Mesenchymal stem cell (in vitro differentiated cells and primary cell): ENCODE measurements around the gene SKP2.
"Not testable (repeated sequence)": the region's sequence is repeated elsewhere in the genome, so short reads cannot be mapped to it uniquely, and the experiment has no call there.

Experiments
- DNase-seq: peaks from one replicate; pipeline ENCODE4 v3.0.0-alpha.2; 2013
- H2AFZ ChIP-seq: one replicate; pipeline ENCODE4 v1.6.1; 2013; ENCODE audit warnings: low read depth, mild to moderate bottlenecking, control low read depth, inconsistent platforms, low read length, moderate library complexity
- H2AK5ac ChIP-seq: 2 replicates; pipeline ENCODE4 v1.6.1; 2013; ENCODE audit warnings: low read length, moderate library complexity, mild to moderate bottlenecking, inconsistent platforms; ENCODE audit not compliant: severe bottlenecking
- H2BK120ac ChIP-seq: one replicate; pipeline ENCODE4 v1.6.1; 2013; ENCODE audit warnings: low read depth, mild to moderate bottlenecking, inconsistent platforms, low read length, moderate library complexity
- H2BK12ac ChIP-seq, 2 experiments: one replicate each; pipeline ENCODE4 v1.6.1; 2013; ENCODE audit warnings: inconsistent platforms in 2 of 2, low read length in 2 of 2, mild to moderate bottlenecking in 2 of 2, moderate library complexity in 2 of 2, control low read depth in 1 of 2
- H2BK15ac ChIP-seq: one replicate; pipeline ENCODE4 v1.6.1; 2013; ENCODE audit warnings: mild to moderate bottlenecking, low read depth, inconsistent platforms; ENCODE audit not compliant: poor library complexity, severe bottlenecking
- H2BK5ac ChIP-seq: 2 replicates; pipeline ENCODE4 v1.6.1; 2013; ENCODE audit warnings: low read depth, mild to moderate bottlenecking, low read length, control low read depth, inconsistent platforms; ENCODE audit not compliant: poor library complexity, severe bottlenecking
- H3K14ac ChIP-seq, 2 experiments: one replicate each; pipeline ENCODE4 v1.6.1; 2013; ENCODE audit warnings: inconsistent platforms in 2 of 2, low read length in 2 of 2, control low read depth in 1 of 2, mild to moderate bottlenecking in 1 of 2, moderate library complexity in 1 of 2
- H3K18ac ChIP-seq, 2 experiments: one replicate each; pipeline ENCODE4 v1.6.1; 2013; ENCODE audit warnings: inconsistent platforms in 2 of 2, low read length in 2 of 2, control low read depth in 1 of 2, low read depth in 1 of 2, mild to moderate bottlenecking in 1 of 2
- H3K23ac ChIP-seq, 2 experiments: one replicate each; pipeline ENCODE4 v1.6.1; 2013; ENCODE audit warnings: inconsistent platforms in 2 of 2, low read length in 2 of 2, mild to moderate bottlenecking in 2 of 2, moderate library complexity in 2 of 2, control low read depth in 1 of 2
- H3K27ac ChIP-seq: 2 replicates; pipeline ENCODE4 v1.5.1; 2013; ENCODE audit warnings: mild to moderate bottlenecking, moderate library complexity, low read length, control low read depth, inconsistent platforms; ENCODE audit not compliant: poor library complexity, severe bottlenecking
- H3K27me3 ChIP-seq, 2 experiments: 2 replicates each; pipeline versions ENCODE4 v1.6.1 to v1.7.0; 2013; ENCODE audit warnings: low read length in 2 of 2, mild to moderate bottlenecking in 2 of 2, moderate library complexity in 2 of 2, control low read depth in 1 of 2, inconsistent platforms in 1 of 2; ENCODE audit not compliant: control insufficient read depth in 1 of 2, insufficient read depth in 1 of 2
- H3K36me3 ChIP-seq, 2 experiments: 2 replicates each; pipeline versions ENCODE4 v1.6.1 to v1.7.0; 2013; ENCODE audit warnings: low read length in 2 of 2, control low read depth in 1 of 2, inconsistent platforms in 1 of 2, low read depth in 1 of 2, mild to moderate bottlenecking in 1 of 2; ENCODE audit not compliant: insufficient read depth in 2 of 2, control insufficient read depth in 1 of 2
- H3K4ac ChIP-seq, 2 experiments: one replicate each; pipeline ENCODE4 v1.6.1; 2013; ENCODE audit warnings: inconsistent platforms in 2 of 2, low read length in 2 of 2, mild to moderate bottlenecking in 2 of 2, moderate library complexity in 2 of 2, control low read depth in 1 of 2, low read depth in 1 of 2
- H3K4me1 ChIP-seq: 2 replicates; pipeline ENCODE4 v1.6.1; 2013; ENCODE audit warnings: low read depth, low read length, control low read depth; ENCODE audit not compliant: control insufficient read depth, insufficient read depth
- H3K4me2 ChIP-seq: 2 replicates; pipeline ENCODE4 v1.6.1; 2013; ENCODE audit warnings: low read length, mild to moderate bottlenecking, inconsistent platforms; ENCODE audit not compliant: poor library complexity, severe bottlenecking
- H3K4me3 ChIP-seq, 2 experiments: 2 replicates each; pipeline versions ENCODE4 v1.5.1 to v1.7.0; 2013; ENCODE audit warnings: low read length in 2 of 2, mild to moderate bottlenecking in 2 of 2, control low read depth in 1 of 2, low read depth in 1 of 2; ENCODE audit not compliant: insufficient read depth in 1 of 2
- H3K79me1 ChIP-seq: replicated peaks from 2 replicates; pipeline ENCODE4 v1.6.1; 2013; ENCODE audit warnings: mild to moderate bottlenecking, control low read depth, low read length, inconsistent platforms; ENCODE audit not compliant: poor library complexity, severe bottlenecking
- H3K9ac ChIP-seq: 2 replicates; pipeline ENCODE4 v1.7.0; 2013; ENCODE audit warnings: mild to moderate bottlenecking, low read length, moderate library complexity
- H3K9me3 ChIP-seq: 2 replicates; pipeline ENCODE4 v1.7.0; 2013; ENCODE audit warnings: mild to moderate bottlenecking, low read length; ENCODE audit not compliant: control insufficient read depth
- H4K8ac ChIP-seq: one replicate; pipeline ENCODE4 v1.6.1; 2013; ENCODE audit warnings: inconsistent platforms, mild to moderate bottlenecking, low read length, moderate library complexity
- H4K91ac ChIP-seq: one replicate; pipeline ENCODE4 v1.6.1; 2013; ENCODE audit warnings: mild to moderate bottlenecking, low read length, inconsistent platforms
- WGBS: methylation state at CpG from one replicate; pipeline ENCODE4 v1.1.7; 2013; ENCODE audit warnings: mixed read lengths; 5-methylcytosine and 5-hydroxymethylcytosine counted together

SKP2 gene

DNA sequence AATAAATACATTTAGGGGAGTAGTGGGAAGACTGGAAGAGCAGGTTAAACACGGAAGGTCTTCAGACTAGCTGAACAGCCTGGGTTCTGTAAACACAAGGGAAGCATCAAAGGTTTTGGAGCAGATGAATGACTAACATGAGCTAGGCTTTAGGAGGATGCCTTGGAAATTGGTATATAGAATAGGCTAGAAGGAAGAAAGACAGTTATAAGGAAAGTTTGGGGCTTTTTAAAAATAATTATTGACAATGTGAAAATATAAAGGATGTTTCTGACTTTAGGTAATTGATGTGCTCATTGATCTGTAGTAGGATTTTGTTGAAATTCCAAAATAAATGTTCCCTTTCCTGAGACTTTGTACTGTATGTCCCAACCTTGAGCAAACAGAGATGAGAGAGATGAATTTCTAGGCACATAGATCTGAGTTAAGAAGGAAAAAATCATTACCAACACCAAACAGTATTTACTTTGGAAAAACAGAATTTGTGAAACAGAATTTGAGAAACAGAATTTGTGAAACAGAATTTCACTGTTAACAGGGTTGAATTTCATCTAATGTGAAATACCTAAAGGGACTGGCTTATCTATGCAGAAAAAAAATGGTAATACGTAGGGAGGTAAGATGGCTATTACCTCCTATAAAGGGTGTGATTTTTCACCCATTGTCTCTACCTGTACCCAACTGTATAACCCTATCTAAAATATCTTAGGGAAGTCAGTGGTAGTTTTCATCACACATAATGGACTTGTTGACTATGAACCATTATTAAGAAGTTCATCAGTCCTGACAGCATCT, 28.8 kb downstream of the SKP2 start:
- no peak overlapping the region for H4K91ac ChIP-seq
- no peak overlapping the region for H3K4me2 ChIP-seq
- H3K4ac ChIP-seq: no peak overlapping the region
- H3K27me3 ChIP-seq: no peaks in the 10 kb centered on the region
- H2BK5ac ChIP-seq: no peak overlapping the region
- H3K18ac ChIP-seq: no peak overlapping the region
- no peak overlapping the region for H3K9ac ChIP-seq
- H2BK120ac ChIP-seq: no peak overlapping the region
- H2BK15ac ChIP-seq: no peak overlapping the region
- peaks cover 2 to 62% of the 10 kb centered on the region in 2 experiments for H3K36me3 ChIP-seq
- no peak overlapping the region for H4K8ac ChIP-seq
- H3K4me3 ChIP-seq: no peak overlapping the region
- H2AFZ ChIP-seq: no peak overlapping the region
- 94% methylated on average over 1 of the region's 2 CpGs for WGBS
- H3K23ac ChIP-seq: no peak overlapping the region
- H3K9me3 ChIP-seq: no peaks in the 10 kb centered on the region
- H3K4me1 ChIP-seq: no peaks in the 10 kb centered on the region
- peaks cover 8% of the 10 kb centered on the region for H3K79me1 ChIP-seq
- no peak overlapping the region for H2BK12ac ChIP-seq
- no peak overlapping the region for H2AK5ac ChIP-seq
- no peak overlapping the region for H3K27ac ChIP-seq
- H3K14ac ChIP-seq: no peak overlapping the region
- DNase-seq: no peak

DNA sequence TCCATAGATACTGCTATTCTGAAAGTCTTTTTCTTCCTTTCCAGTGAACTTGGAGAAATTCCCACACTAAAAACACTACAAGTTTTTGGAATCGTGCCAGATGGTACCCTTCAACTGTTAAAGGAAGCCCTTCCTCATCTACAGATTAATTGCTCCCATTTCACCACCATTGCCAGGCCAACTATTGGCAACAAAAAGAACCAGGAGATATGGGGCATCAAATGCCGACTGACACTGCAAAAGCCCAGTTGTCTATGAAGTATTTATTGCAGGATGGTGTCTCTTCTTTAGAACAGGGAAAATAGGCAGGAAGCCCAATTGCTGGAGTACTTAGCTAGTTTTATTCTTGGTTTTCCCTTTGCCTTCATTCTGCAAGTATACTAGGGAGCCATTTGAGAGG, 29.9 kb downstream of the SKP2 start:
- Histone ChIP-seq H3K27ac (no peak overlapping the region), H2AK5ac (no peak overlapping the region), H3K14ac (no peak overlapping the region), H3K18ac (no peak overlapping the region), H3K4me2 (no peak overlapping the region), H3K9me3 (no peaks in the 10 kb centered on the region), H3K36me3 (peaks cover 2 to 62% of the 10 kb centered on the region in 2 experiments), H2BK5ac (no peak overlapping the region), H3K79me1 (peaks cover 8% of the 10 kb centered on the region), H3K23ac (no peak overlapping the region), H3K27me3 (no peaks in the 10 kb centered on the region), H3K4me1 (no peaks in the 10 kb centered on the region), H3K4ac (no peak overlapping the region), H2BK120ac (no peak overlapping the region), H4K8ac (no peak overlapping the region), H2BK12ac (no peak overlapping the region), H3K4me3 (no peak overlapping the region), H2AFZ (no peak overlapping the region), H3K9ac (no peak overlapping the region), H4K91ac (no peak overlapping the region), H2BK15ac (no peak overlapping the region)
- no peak for DNase-seq
- WGBS: 100% methylated on average over 2 of the region's 2 CpGs

DNA sequence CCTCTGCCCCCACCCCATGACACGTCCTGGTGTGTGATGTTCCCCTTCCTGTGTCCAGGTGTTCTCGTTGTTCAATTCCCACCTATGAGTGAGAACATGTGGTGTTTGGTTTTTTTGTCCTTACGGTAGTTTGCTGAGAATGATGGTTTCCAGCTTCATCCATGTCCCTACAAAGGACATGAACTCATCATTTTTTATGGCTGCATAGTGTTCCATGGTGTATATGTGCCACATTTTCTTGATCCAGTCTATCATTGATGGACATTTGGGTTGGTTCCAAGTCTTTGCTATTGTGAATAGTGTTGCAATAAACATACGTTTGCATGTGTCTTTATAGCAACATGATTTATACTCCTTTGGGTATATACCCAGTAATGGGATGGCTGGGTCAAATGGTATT, 32.5 kb downstream of the SKP2 start:
- H3K18ac ChIP-seq, H2BK15ac ChIP-seq, H4K8ac ChIP-seq, H2AFZ ChIP-seq, H3K79me1 ChIP-seq, DNase-seq, H4K91ac ChIP-seq, H3K9ac ChIP-seq, H3K23ac ChIP-seq, H3K4me1 ChIP-seq, H2BK5ac ChIP-seq, H3K9me3 ChIP-seq, H3K27me3 ChIP-seq, H2BK12ac ChIP-seq, H2AK5ac ChIP-seq, H3K14ac ChIP-seq, H3K27ac ChIP-seq, H3K4me3 ChIP-seq, H3K4ac ChIP-seq, H3K4me2 ChIP-seq, H2BK120ac ChIP-seq: not testable (repeated sequence)
- peaks cover 2 to 37% of the 10 kb centered on the region in 2 experiments for H3K36me3 ChIP-seq
- 100% methylated on average over 3 of the region's 4 CpGs for WGBS

DNA sequence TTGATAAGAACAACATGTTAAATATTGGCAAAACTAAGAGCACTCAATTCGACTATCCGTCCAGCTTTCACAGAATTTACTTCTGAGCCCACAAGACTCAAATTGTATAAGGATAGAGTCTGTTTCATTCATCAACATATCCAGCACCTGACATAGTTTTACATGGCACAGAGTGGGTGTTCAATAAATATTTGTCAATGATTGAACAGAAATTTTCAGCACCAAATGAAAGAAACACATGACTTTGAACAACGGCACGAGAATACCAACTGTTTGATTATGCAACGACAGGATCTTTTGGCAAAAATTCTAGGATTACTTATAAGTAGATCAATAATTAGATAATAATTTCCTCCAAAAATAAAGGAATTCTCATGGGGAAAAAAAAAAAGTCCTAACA, 41.8 kb downstream of the SKP2 start:
- no peaks in the 10 kb centered on the region for H3K79me1 ChIP-seq
- H2BK15ac ChIP-seq: no peak overlapping the region
- H3K4me3 ChIP-seq: no peak overlapping the region
- H3K9me3 ChIP-seq: peaks cover 4% of the 10 kb centered on the region
- no peak overlapping the region for H4K8ac ChIP-seq
- peaks cover 3% of the 10 kb centered on the region for H3K4me1 ChIP-seq
- H2AK5ac ChIP-seq: no peak overlapping the region
- no peak overlapping the region for H3K9ac ChIP-seq
- no peak overlapping the region for H2BK120ac ChIP-seq
- no peak overlapping the region for H3K4me2 ChIP-seq
- no peak overlapping the region for H3K4ac ChIP-seq
- peaks cover 10 to 77% of the 10 kb centered on the region in 2 experiments for H3K36me3 ChIP-seq
- H2BK5ac ChIP-seq: no peak overlapping the region
- H4K91ac ChIP-seq: no peak overlapping the region
- H2BK12ac ChIP-seq: no peak overlapping the region
- no CpG with 5 or more reads among the region's 5 CpGs for WGBS
- no peak for DNase-seq
- H3K27me3 ChIP-seq: no peaks in the 10 kb centered on the region
- no peak overlapping the region for H3K18ac ChIP-seq
- H3K27ac ChIP-seq: no peak overlapping the region
- H3K14ac ChIP-seq: no peak overlapping the region
- no peak overlapping the region for H2AFZ ChIP-seq
- H3K23ac ChIP-seq: no peak overlapping the region
